GM18951 (cell line): ENCODE results near the gene FNIP2.

ENCODE experiments used
- POLR2A ChIP-seq: IDR thresholded peaks from 4 replicates; pipeline ENCODE4 v1.6.1; 2011; ENCODE audit warnings: mild to moderate bottlenecking; ENCODE audit not compliant: insufficient read length, insufficient read depth; ENCODE audit errors: extremely low read depth
- in situ Hi-C: fragments of 300-500 bp; cut with MboI; formaldehyde crosslinking; loops from one replicate; pipeline ENCODE4 v1.12.0; 2022; ENCODE audit warnings: low sequenced_read_pairs, mixed read lengths, inconsistent platforms; ENCODE audit not compliant: unreplicated experiment

The FNIP2 gene

GRCh38 chr4:158856852-158857251 lies 88.0 kb downstream of the FNIP2 start:
- in situ Hi-C loops, result loop anchor here (5.0 to 25.0 kb wide), 3 partner anchors 122 to 580 kb away; no protein-coding TSS in a partner anchor

GRCh38 chr4:158857951-158858350 lies 89.1 kb downstream of the FNIP2 start:
- TF ChIP-seq POLR2A, result no peak
- in situ Hi-C loops, result loop anchor here (5.0 to 25.0 kb wide), 3 partner anchors 123 to 579 kb away; no protein-coding TSS in a partner anchor

More at GRCh38 chr4:158856852-158857251, 88.0 kb downstream of the FNIP2 start:
- no peak for TF ChIP-seq POLR2A

GRCh38 chr4:158858410-158859199 lies 89.8 kb downstream of the FNIP2 start:
- in situ Hi-C loops, result loop anchor here (5.0 to 25.0 kb wide), 3 partner anchors 124 to 579 kb away; no protein-coding TSS in a partner anchor
- no peak for TF ChIP-seq POLR2A

GRCh38 chr4:158859661-158860060 lies 90.8 kb downstream of the FNIP2 start:
- in situ Hi-C loops, result loop anchor here (5.0 to 25.0 kb wide), 3 partner anchors 125 to 578 kb away; no protein-coding TSS in a partner anchor
- no peak for TF ChIP-seq POLR2A

GRCh38 chr4:158860856-158861255 lies 92.0 kb downstream of the FNIP2 start:
- TF ChIP-seq POLR2A, result no peak
- in situ Hi-C loops, result loop anchor here (25.0 kb wide), 1 partner anchor 576 kb away; no protein-coding TSS in a partner anchor

- in situ Hi-C loops, result loop anchor here (25.0 kb wide), 1 partner anchor 576 kb away; no protein-coding TSS in a partner anchor
- no peak for TF ChIP-seq POLR2A
Observed at GRCh38 chr4:158861281-158861680, 92.5 kb downstream of the FNIP2 start.

GRCh38 chr4:158861766-158862165 lies 92.9 kb downstream of the FNIP2 start:
- TF ChIP-seq POLR2A, result no peak
- in situ Hi-C loops, result loop anchor here (25.0 kb wide), 1 partner anchor 576 kb away; no protein-coding TSS in a partner anchor

- no peak for TF ChIP-seq POLR2A
- in situ Hi-C loops, result loop anchor here (25.0 kb wide), 1 partner anchor 574 kb away; no protein-coding TSS in a partner anchor
Observed at GRCh38 chr4:158863296-158863695, 94.5 kb downstream of the FNIP2 start.

GRCh38 chr4:158865520-158866177 lies 96.8 kb downstream of the FNIP2 start:
- in situ Hi-C loops, result loop anchor here (25.0 kb wide), 1 partner anchor 572 kb away; no protein-coding TSS in a partner anchor

GRCh38 chr4:158869001-158869400 lies 100.2 kb downstream of the FNIP2 start:
- no peak for TF ChIP-seq POLR2A
- in situ Hi-C loops, result loop anchor here (25.0 kb wide), 1 partner anchor 568 kb away; no protein-coding TSS in a partner anchor

More at GRCh38 chr4:158865520-158866177, 96.8 kb downstream of the FNIP2 start:
- TF ChIP-seq POLR2A, result no peak

- TF ChIP-seq POLR2A, result no peak
- in situ Hi-C loops, result loop anchor here (25.0 kb wide), 1 partner anchor 568 kb away; no protein-coding TSS in a partner anchor
Observed at GRCh38 chr4:158869761-158870160, 100.9 kb downstream of the FNIP2 start.

GRCh38 chr4:158870282-158870625 lies 101.4 kb downstream of the FNIP2 start:
- no peak for TF ChIP-seq POLR2A
- in situ Hi-C loops, result loop anchor here (25.0 kb wide), 1 partner anchor 567 kb away; no protein-coding TSS in a partner anchor
